ENCODE measurements around the gene MARCHF5. TPM values are rescaled to one million over a fixed set of nuclear protein-coding genes. Genes with fewer than 3 reads are reported as not detected.
A peak's percentile ranks its signal among the peaks of the same experiment; 100 is the strongest.
"Not testable (repeated sequence)": the region's sequence is repeated elsewhere in the genome, so short reads cannot be mapped to it uniquely, and the experiment has no call there.

Gene MARCHF5
- polyA plus RNA-seq, 1 donor (not counting 4 experiments of a cell fraction or from before 2014, with no cell fraction given), result 54.1 TPM

GRCh38 chr10:92328993-92329392 is 38.0 kb downstream of the MARCHF5 start:
- Histone ChIP-seq H3K4me2 (ENCODE audit: control insufficient read depth, extremely low read depth, insufficient read depth, low read depth, low read length) (peak overlapping the region; percentile 86), H3K4me1 (ENCODE audit: control insufficient read depth, extremely low read depth, insufficient read depth, low read length) (peaks cover 36% of the 10 kb centered on the region), H3K4me3 (ENCODE audit: control insufficient read depth in 2 of 3, extremely low read depth in 1 of 3, insufficient read depth in 2 of 3, low read depth in 1 of 3, low read length in 3 of 3) (no peak overlapping the region)

GRCh38 chr10:92329927-92330326 is 39.0 kb downstream of the MARCHF5 start:
- H3K27ac ChIP-seq (ENCODE audit: control insufficient read depth, insufficient read depth, low read length), result peak overlapping the region; percentile 88
- H4K20me1 ChIP-seq (ENCODE audit: control insufficient read depth, extremely low read depth, insufficient read depth, low read length); H3K9me1 ChIP-seq (ENCODE audit: control insufficient read depth, extremely low read depth, insufficient read depth, low read length); H3K27me3 ChIP-seq (ENCODE audit: control insufficient read depth, extremely low read depth, insufficient read depth, low read length); H3K9me3 ChIP-seq (ENCODE audit: control insufficient read depth, low read depth, low read length); H2AFZ ChIP-seq (ENCODE audit: control insufficient read depth, low read length); dilution Hi-C loops (cut with MboI; ENCODE audit: extremely low pct_ligation_motif_present, low sequenced_read_pairs); H3K36me3 ChIP-seq (ENCODE audit: control insufficient read depth in 2 of 2, extremely low read depth in 1 of 2, insufficient read depth in 2 of 2, low read length in 2 of 2): not testable (repeated sequence)
- peak overlapping the region; percentile 86 for H3K4me2 ChIP-seq (ENCODE audit: control insufficient read depth, extremely low read depth, insufficient read depth, low read depth, low read length)
- peak overlapping the region in 2 of 3 experiments; percentile 36 to 46 for H3K4me3 ChIP-seq (ENCODE audit: control insufficient read depth in 2 of 3, extremely low read depth in 1 of 3, insufficient read depth in 2 of 3, low read depth in 1 of 3, low read length in 3 of 3)
- DNase-seq (ENCODE audit: low read depth, low spot score) (peak; percentile 59), FAIRE-seq (peak; percentile 49)
- H3K9ac ChIP-seq (ENCODE audit: control insufficient read depth, extremely low read depth, insufficient read depth, low read length), result peak overlapping the region; percentile 60
- peaks cover 42% of the 10 kb centered on the region for H3K79me2 ChIP-seq (ENCODE audit: control insufficient read depth, insufficient read depth, low read length)
- peaks cover 36% of the 10 kb centered on the region for H3K4me1 ChIP-seq (ENCODE audit: control insufficient read depth, extremely low read depth, insufficient read depth, low read length)

More at GRCh38 chr10:92328993-92329392, 38.0 kb downstream of the MARCHF5 start:
- no peak overlapping the region for H2AFZ ChIP-seq (ENCODE audit: control insufficient read depth, low read length)
- H3K27me3 ChIP-seq (ENCODE audit: control insufficient read depth, extremely low read depth, insufficient read depth, low read length), result no peaks in the 10 kb centered on the region
- H3K9me3 ChIP-seq (ENCODE audit: control insufficient read depth, low read depth, low read length), result no peaks in the 10 kb centered on the region
- H3K79me2 ChIP-seq (ENCODE audit: control insufficient read depth, insufficient read depth, low read length), result peaks cover 46% of the 10 kb centered on the region
- no peaks in the 10 kb centered on the region for H3K36me3 ChIP-seq (ENCODE audit: control insufficient read depth in 2 of 2, extremely low read depth in 1 of 2, insufficient read depth in 2 of 2, low read length in 2 of 2)
- H3K27ac ChIP-seq (ENCODE audit: control insufficient read depth, insufficient read depth, low read length), result peak overlapping the region; percentile 88
- DNase-seq (ENCODE audit: low read depth, low spot score) (peak; percentile 32), FAIRE-seq (peak; percentile 87)
- dilution Hi-C loops (cut with MboI; ENCODE audit: extremely low pct_ligation_motif_present, low sequenced_read_pairs), result no loop called here
- no peak for TF ChIP-seq EZH2 (IDR thresholded peaks at IDR 0.05; ENCODE audit: low read length)
- TF ChIP-seq CTCF (optimal IDR thresholded peaks at IDR 0.05 in 1 of 3, IDR thresholded peaks at IDR 0.05 in 1 of 3, conservative IDR thresholded peaks at IDR 0.05 in 1 of 3; ENCODE audit: extremely low read depth in 1 of 3, insufficient read depth in 2 of 3, low read length in 3 of 3), result no peak
- H4K20me1 ChIP-seq (ENCODE audit: control insufficient read depth, extremely low read depth, insufficient read depth, low read length), result no peaks in the 10 kb centered on the region
- H3K9ac ChIP-seq (ENCODE audit: control insufficient read depth, extremely low read depth, insufficient read depth, low read length), result peak overlapping the region; percentile 41
- no peaks in the 10 kb centered on the region for H3K9me1 ChIP-seq (ENCODE audit: control insufficient read depth, extremely low read depth, insufficient read depth, low read length)

- H3K9me3 ChIP-seq (ENCODE audit: control insufficient read depth, low read depth, low read length), result no peaks in the 10 kb centered on the region
- DNase-seq (ENCODE audit: low read depth, low spot score), result no peak
- H3K4me2 ChIP-seq (ENCODE audit: control insufficient read depth, extremely low read depth, insufficient read depth, low read depth, low read length), result no peak overlapping the region
- peak; percentile 34 for FAIRE-seq
- peaks cover 4% of the 10 kb centered on the region for H3K4me1 ChIP-seq (ENCODE audit: control insufficient read depth, extremely low read depth, insufficient read depth, low read length)
- no peak overlapping the region for H3K27ac ChIP-seq (ENCODE audit: control insufficient read depth, insufficient read depth, low read length)
- H3K27me3 ChIP-seq (ENCODE audit: control insufficient read depth, extremely low read depth, insufficient read depth, low read length), result no peaks in the 10 kb centered on the region
- H3K4me3 ChIP-seq (ENCODE audit: control insufficient read depth in 2 of 3, extremely low read depth in 1 of 3, insufficient read depth in 2 of 3, low read depth in 1 of 3, low read length in 3 of 3), result no peak overlapping the region
- dilution Hi-C loops (cut with MboI; ENCODE audit: extremely low pct_ligation_motif_present, low sequenced_read_pairs), result no loop called here
- no peak overlapping the region for H2AFZ ChIP-seq (ENCODE audit: control insufficient read depth, low read length)
- H3K36me3 ChIP-seq (ENCODE audit: control insufficient read depth in 2 of 2, extremely low read depth in 1 of 2, insufficient read depth in 2 of 2, low read length in 2 of 2), result peaks cover 5 to 6% of the 10 kb centered on the region in 2 experiments
- H4K20me1 ChIP-seq (ENCODE audit: control insufficient read depth, extremely low read depth, insufficient read depth, low read length), result no peaks in the 10 kb centered on the region
- H3K9ac ChIP-seq (ENCODE audit: control insufficient read depth, extremely low read depth, insufficient read depth, low read length), result no peak overlapping the region
- TF ChIP-seq CTCF (optimal IDR thresholded peaks at IDR 0.05 in 1 of 3, IDR thresholded peaks at IDR 0.05 in 1 of 3, conservative IDR thresholded peaks at IDR 0.05 in 1 of 3; ENCODE audit: extremely low read depth in 1 of 3, insufficient read depth in 2 of 3, low read length in 3 of 3) (no peak), EZH2 (IDR thresholded peaks at IDR 0.05; ENCODE audit: low read length) (no peak)
- H3K9me1 ChIP-seq (ENCODE audit: control insufficient read depth, extremely low read depth, insufficient read depth, low read length), result no peaks in the 10 kb centered on the region
- peaks cover 5% of the 10 kb centered on the region for H3K79me2 ChIP-seq (ENCODE audit: control insufficient read depth, insufficient read depth, low read length)
Observed at GRCh38 chr10:92342796-92343195, 51.8 kb downstream of the MARCHF5 start.

GRCh38 chr10:92345575-92345974 is 54.6 kb downstream of the MARCHF5 start:
- H3K27me3 ChIP-seq (ENCODE audit: control insufficient read depth, extremely low read depth, insufficient read depth, low read length); H3K4me3 ChIP-seq (ENCODE audit: control insufficient read depth in 2 of 3, extremely low read depth in 1 of 3, insufficient read depth in 2 of 3, low read depth in 1 of 3, low read length in 3 of 3); dilution Hi-C loops (cut with MboI; ENCODE audit: extremely low pct_ligation_motif_present, low sequenced_read_pairs); H4K20me1 ChIP-seq (ENCODE audit: control insufficient read depth, extremely low read depth, insufficient read depth, low read length); DNase-seq (ENCODE audit: low read depth, low spot score); H3K27ac ChIP-seq (ENCODE audit: control insufficient read depth, insufficient read depth, low read length); H3K79me2 ChIP-seq (ENCODE audit: control insufficient read depth, insufficient read depth, low read length); H3K9me1 ChIP-seq (ENCODE audit: control insufficient read depth, extremely low read depth, insufficient read depth, low read length); H3K4me2 ChIP-seq (ENCODE audit: control insufficient read depth, extremely low read depth, insufficient read depth, low read depth, low read length); FAIRE-seq; H3K9me3 ChIP-seq (ENCODE audit: control insufficient read depth, low read depth, low read length); H3K4me1 ChIP-seq (ENCODE audit: control insufficient read depth, extremely low read depth, insufficient read depth, low read length); H3K9ac ChIP-seq (ENCODE audit: control insufficient read depth, extremely low read depth, insufficient read depth, low read length); H2AFZ ChIP-seq (ENCODE audit: control insufficient read depth, low read length): not testable (repeated sequence)
- peaks cover 15 to 21% of the 10 kb centered on the region in 2 experiments for H3K36me3 ChIP-seq (ENCODE audit: control insufficient read depth in 2 of 2, extremely low read depth in 1 of 2, insufficient read depth in 2 of 2, low read length in 2 of 2)

All from keratinocyte (primary cell).